ENCODE measurements around the gene PDGFC. TPM values are rescaled to one million over a fixed set of nuclear protein-coding genes. Genes with fewer than 3 reads are reported as not detected.

Gene PDGFC
- total RNA-seq, 1 experiment from 2014 or later, result 9.8 TPM

DNA sequence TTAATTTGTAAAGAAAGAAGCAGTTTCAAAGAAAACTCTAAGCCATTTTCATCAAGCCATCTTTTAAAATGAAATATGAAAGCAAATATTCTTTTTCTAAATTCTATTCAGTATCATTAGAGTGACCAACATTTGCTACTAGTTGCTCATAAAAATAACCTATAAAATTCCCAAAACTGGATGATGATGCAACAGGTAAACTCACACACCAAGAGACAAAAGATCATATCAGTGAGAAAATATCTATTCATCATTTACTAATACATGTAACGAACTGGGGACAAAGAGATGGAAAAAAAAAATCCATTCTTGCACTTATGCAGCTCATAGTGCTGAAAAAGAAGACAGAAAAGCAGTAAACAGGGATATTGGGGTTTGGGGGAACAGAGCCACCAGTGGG, 48.1 kb downstream of the PDGFC start (continued):
- TF ChIP-seq, protein P1, sequence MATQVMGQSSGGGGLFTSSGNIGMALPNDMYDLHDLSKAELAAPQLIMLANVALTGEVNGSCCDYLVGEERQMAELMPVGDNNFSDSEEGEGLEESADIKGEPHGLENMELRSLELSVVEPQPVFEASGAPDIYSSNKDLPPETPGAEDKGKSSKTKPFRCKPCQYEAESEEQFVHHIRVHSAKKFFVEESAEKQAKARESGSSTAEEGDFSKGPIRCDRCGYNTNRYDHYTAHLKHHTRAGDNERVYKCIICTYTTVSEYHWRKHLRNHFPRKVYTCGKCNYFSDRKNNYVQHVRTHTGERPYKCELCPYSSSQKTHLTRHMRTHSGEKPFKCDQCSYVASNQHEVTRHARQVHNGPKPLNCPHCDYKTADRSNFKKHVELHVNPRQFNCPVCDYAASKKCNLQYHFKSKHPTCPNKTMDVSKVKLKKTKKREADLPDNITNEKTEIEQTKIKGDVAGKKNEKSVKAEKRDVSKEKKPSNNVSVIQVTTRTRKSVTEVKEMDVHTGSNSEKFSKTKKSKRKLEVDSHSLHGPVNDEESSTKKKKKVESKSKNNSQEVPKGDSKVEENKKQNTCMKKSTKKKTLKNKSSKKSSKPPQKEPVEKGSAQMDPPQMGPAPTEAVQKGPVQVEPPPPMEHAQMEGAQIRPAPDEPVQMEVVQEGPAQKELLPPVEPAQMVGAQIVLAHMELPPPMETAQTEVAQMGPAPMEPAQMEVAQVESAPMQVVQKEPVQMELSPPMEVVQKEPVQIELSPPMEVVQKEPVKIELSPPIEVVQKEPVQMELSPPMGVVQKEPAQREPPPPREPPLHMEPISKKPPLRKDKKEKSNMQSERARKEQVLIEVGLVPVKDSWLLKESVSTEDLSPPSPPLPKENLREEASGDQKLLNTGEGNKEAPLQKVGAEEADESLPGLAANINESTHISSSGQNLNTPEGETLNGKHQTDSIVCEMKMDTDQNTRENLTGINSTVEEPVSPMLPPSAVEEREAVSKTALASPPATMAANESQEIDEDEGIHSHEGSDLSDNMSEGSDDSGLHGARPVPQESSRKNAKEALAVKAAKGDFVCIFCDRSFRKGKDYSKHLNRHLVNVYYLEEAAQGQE (IDR thresholded peaks at IDR 0.05; ENCODE audit: low read depth), result no peak
- no peak for TF ChIP-seq TCF7L2 (IDR thresholded peaks at IDR 0.05; ENCODE audit: borderline replicate concordance, extremely low read depth, insufficient read depth, insufficient read length)
- no peak for TF ChIP-seq SRF (IDR thresholded peaks at IDR 0.05; ENCODE audit: low read depth)
- TF ChIP-seq SIN3A (IDR thresholded peaks at IDR 0.05; ENCODE audit: low read depth), result no peak
- TF ChIP-seq RAD21 (IDR thresholded peaks at IDR 0.05; ENCODE audit: low read depth), result no peak
- no peak for TF ChIP-seq POLR2AphosphoS5 (IDR thresholded peaks at IDR 0.05; ENCODE audit: low read depth, low read length)
- no peak for TF ChIP-seq ZFX (IDR thresholded peaks at IDR 0.05)

DNA sequence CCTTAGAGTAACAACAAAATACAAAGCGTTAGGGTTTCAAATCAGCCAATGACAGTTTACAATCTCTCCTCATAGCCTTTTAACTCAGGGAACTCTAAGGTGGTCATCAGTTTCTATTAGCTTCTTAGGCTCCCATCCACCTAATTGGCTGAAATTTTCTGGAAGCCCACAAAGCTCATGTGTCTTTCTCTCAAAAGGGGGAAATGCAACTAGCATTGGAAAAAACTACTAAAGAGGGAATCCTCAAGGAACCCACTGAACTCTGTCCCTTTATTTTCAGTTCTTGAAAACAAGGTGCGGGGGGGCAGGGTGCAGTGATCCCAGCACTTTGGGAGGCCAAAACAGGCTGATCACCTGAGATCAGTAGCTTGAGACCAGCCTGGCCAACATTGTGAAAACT, 56.4 kb downstream of the PDGFC start:
- Histone ChIP-seq H3K27ac (ENCODE audit: low read depth, low read length) (no peak overlapping the region), H2AFZ (ENCODE audit: low read depth, low read length, poor library complexity, severe bottlenecking) (no peak overlapping the region), H3K9me2 (ENCODE audit: insufficient read depth) (no peaks in the 10 kb centered on the region), H3K4me2 (ENCODE audit: low read length) (no peak overlapping the region), H3K79me2 (ENCODE audit: insufficient read depth, low read length) (no peaks in the 10 kb centered on the region), H3K4me1 (ENCODE audit: control insufficient read depth in 1 of 2, insufficient read depth in 2 of 2, low read length in 2 of 2) (no peaks in the 10 kb centered on the region), H3K9ac (ENCODE audit: low read length) (no peak overlapping the region), H3K9me3 (ENCODE audit: control insufficient read depth in 1 of 2, insufficient read depth in 1 of 2, low read depth in 1 of 2, low read length in 2 of 2) (no peaks in the 10 kb centered on the region), H3K4me3 (replicated peaks in 1 of 2; ENCODE audit: low read depth in 1 of 2, low read length in 2 of 2) (no peak overlapping the region), H4K20me1 (ENCODE audit: insufficient read depth) (no peaks in the 10 kb centered on the region), H3K27me3 (ENCODE audit: insufficient read depth, low read length) (no peaks in the 10 kb centered on the region), H3K36me3 (ENCODE audit: control insufficient read depth in 1 of 2, insufficient read depth in 2 of 2, low read length in 2 of 2) (no peaks in the 10 kb centered on the region)
- ATAC-seq (no peak), DNase-seq (ENCODE audit: low read depth, low spot score) (no peak)
- CTCF ChIA-PET, result no interaction called here
- POLR2A ChIA-PET, result no interaction called here
- RAD21 ChIA-PET (ENCODE audit: low non-redundant PET in 1 of 2, low total read pairs in 2 of 2, uncharacterized antibody in 2 of 2, unreplicated experiment in 2 of 2), result no interaction called here
- BruUV-seq (replicated peaks), result no TSS peak
- intact Hi-C loops (cut with micrococcal nuclease), result no loop called here
- TF ChIP-seq, protein P2, sequence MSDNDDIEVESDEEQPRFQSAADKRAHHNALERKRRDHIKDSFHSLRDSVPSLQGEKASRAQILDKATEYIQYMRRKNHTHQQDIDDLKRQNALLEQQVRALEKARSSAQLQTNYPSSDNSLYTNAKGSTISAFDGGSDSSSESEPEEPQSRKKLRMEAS (IDR thresholded peaks at IDR 0.05), result no peak
- TF ChIP-seq YY1 (IDR thresholded peaks at IDR 0.05; ENCODE audit: extremely low read depth, insufficient replicate concordance, low read depth, low read length) (no peak), SRF (IDR thresholded peaks at IDR 0.05; ENCODE audit: low read depth) (no peak), ATF3 (IDR thresholded peaks at IDR 0.05) (no peak), CEBPB (IDR thresholded peaks at IDR 0.05; ENCODE audit: low read depth) (no peak), POLR2AphosphoS5 (IDR thresholded peaks at IDR 0.05; ENCODE audit: low read depth, low read length) (no peak), ELF1 (IDR thresholded peaks at IDR 0.05; ENCODE audit: borderline replicate concordance, low read depth) (no peak), RAD21 (IDR thresholded peaks at IDR 0.05; ENCODE audit: low read depth) (no peak), JUND (IDR thresholded peaks at IDR 0.05) (no peak), SIN3A (IDR thresholded peaks at IDR 0.05; ENCODE audit: low read depth) (no peak), EGR1 (IDR thresholded peaks at IDR 0.05; ENCODE audit: low read depth) (no peak), ZFX (IDR thresholded peaks at IDR 0.05) (no peak), SP1 (IDR thresholded peaks at IDR 0.05; ENCODE audit: low read depth) (no peak)
- TF ChIP-seq, protein P3, sequence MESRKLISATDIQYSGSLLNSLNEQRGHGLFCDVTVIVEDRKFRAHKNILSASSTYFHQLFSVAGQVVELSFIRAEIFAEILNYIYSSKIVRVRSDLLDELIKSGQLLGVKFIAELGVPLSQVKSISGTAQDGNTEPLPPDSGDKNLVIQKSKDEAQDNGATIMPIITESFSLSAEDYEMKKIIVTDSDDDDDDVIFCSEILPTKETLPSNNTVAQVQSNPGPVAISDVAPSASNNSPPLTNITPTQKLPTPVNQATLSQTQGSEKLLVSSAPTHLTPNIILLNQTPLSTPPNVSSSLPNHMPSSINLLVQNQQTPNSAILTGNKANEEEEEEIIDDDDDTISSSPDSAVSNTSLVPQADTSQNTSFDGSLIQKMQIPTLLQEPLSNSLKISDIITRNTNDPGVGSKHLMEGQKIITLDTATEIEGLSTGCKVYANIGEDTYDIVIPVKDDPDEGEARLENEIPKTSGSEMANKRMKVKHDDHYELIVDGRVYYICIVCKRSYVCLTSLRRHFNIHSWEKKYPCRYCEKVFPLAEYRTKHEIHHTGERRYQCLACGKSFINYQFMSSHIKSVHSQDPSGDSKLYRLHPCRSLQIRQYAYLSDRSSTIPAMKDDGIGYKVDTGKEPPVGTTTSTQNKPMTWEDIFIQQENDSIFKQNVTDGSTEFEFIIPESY (IDR thresholded peaks at IDR 0.05; ENCODE audit: extremely low read depth, insufficient replicate concordance, low read length), result no peak
- TF ChIP-seq, protein P1 (IDR thresholded peaks at IDR 0.05; ENCODE audit: low read depth), result no peak
